H1 (cell line): ENCODE measurements around the gene INTS15. TPM values are rescaled to one million over a fixed set of nuclear protein-coding genes. Genes with fewer than 3 reads are reported as not detected.

Source experiments
- CTCF ChIA-PET: fragments of 300-600 bp; sonication (Branson Sonifier 250); formaldehyde crosslinking; loops from one replicate; lab custom pipeline; 2021; ENCODE audit not compliant: partially characterized antibody; lab: Charles Lee
- POLR2A ChIA-PET: fragments of 300-600 bp; sonication (Branson Sonifier 250); formaldehyde crosslinking; loops from one replicate; lab custom pipeline; 2021; ENCODE audit warnings: inconsistent platforms; ENCODE audit not compliant: partially characterized antibody; lab: Charles Lee
- DNase-seq, 2 experiments: peaks; one replicate each; pipeline versions ENCODE4 v3.0.0 to v3.0.0-alpha.2; 2010 to 2022; ENCODE audit warnings: low spot score in 2 of 2, low read depth in 1 of 2, mixed read lengths in 1 of 2
- FAIRE-seq: peaks from 2 replicates; lab custom pipeline; 2011; peaks lifted over from hg19 to GRCh38; lab: Jason Lieb, UNC
- H2AFZ ChIP-seq: 2 replicates; pipeline ENCODE4 v1.8.1; 2012; ENCODE audit warnings: low read length, inconsistent platforms
- H2AK5ac ChIP-seq: 2 replicates; pipeline ENCODE4 v1.6.1; 2013; ENCODE audit warnings: low read depth, low read length
- H2BK120ac ChIP-seq: replicated peaks from 2 replicates; pipeline ENCODE3; 2013; ENCODE audit warnings: low read depth, low read length, inconsistent platforms
- H2BK12ac ChIP-seq: 2 replicates; pipeline ENCODE4 v1.6.1; 2013; ENCODE audit warnings: low read depth, low read length
- H2BK15ac ChIP-seq: 2 replicates; pipeline ENCODE4 v1.6.1; 2013; ENCODE audit warnings: low read length
- H2BK20ac ChIP-seq: 2 replicates; pipeline ENCODE4 v1.6.1; 2013; ENCODE audit warnings: low read length
- H2BK5ac ChIP-seq: 2 replicates; pipeline ENCODE4 v1.6.1; 2013; ENCODE audit warnings: low read depth, low read length
- H3K14ac ChIP-seq: 2 replicates; pipeline ENCODE4 v1.6.1; 2013; ENCODE audit warnings: inconsistent platforms; ENCODE audit not compliant: insufficient read length
- H3K18ac ChIP-seq: 2 replicates; pipeline ENCODE4 v1.6.1; 2013; ENCODE audit warnings: low read length; ENCODE audit errors: extremely low read depth
- H3K23ac ChIP-seq: 2 replicates; pipeline ENCODE4 v1.6.1; 2013; ENCODE audit warnings: inconsistent platforms; ENCODE audit not compliant: insufficient read length
- H3K23me2 ChIP-seq: 2 replicates; pipeline ENCODE4 v1.6.1; 2013; ENCODE audit warnings: low read depth, low read length
- H3K27ac ChIP-seq: 2 replicates; pipeline ENCODE4 v1.6.1; 2011; ENCODE audit warnings: low read depth, low read length, inconsistent platforms
- H3K27me3 ChIP-seq, 4 experiments: replicated peaks in 1 of 4; 1 replicate in 1 of 4; 2 replicates in 3 of 4; pipeline versions ENCODE4 v1.6.1 to v1.8.1; 2011 to 2013; ENCODE audit warnings: low read length in 3 of 4, mild to moderate bottlenecking in 3 of 4, inconsistent platforms in 2 of 4, mixed read lengths in 2 of 4, moderate library complexity in 1 of 4; ENCODE audit not compliant: control insufficient read depth in 3 of 4, insufficient read depth in 3 of 4; ENCODE audit errors: extremely low read depth in 1 of 4
- H3K36me3 ChIP-seq, 4 experiments: 2 replicates each; pipeline versions ENCODE4 v1.6.1 to v1.8.1; 2011 to 2013; ENCODE audit warnings: mild to moderate bottlenecking in 4 of 4, low read length in 3 of 4, moderate library complexity in 2 of 4, control low read depth in 1 of 4, inconsistent platforms in 1 of 4; ENCODE audit not compliant: insufficient read depth in 4 of 4, control insufficient read depth in 2 of 4
- H3K4ac ChIP-seq: replicated peaks from 2 replicates; pipeline ENCODE3; 2013; ENCODE audit warnings: low read length, low read depth, mixed read lengths, inconsistent platforms; ENCODE audit not compliant: insufficient read length
- H3K4me1 ChIP-seq, 4 experiments: replicated peaks in 1 of 4; 1 replicate in 1 of 4; 2 replicates in 3 of 4; pipeline versions ENCODE4 v1.6.1 to v1.8.1; 2011 to 2013; ENCODE audit warnings: low read length in 3 of 4, inconsistent platforms in 2 of 4, mixed read lengths in 1 of 4; ENCODE audit not compliant: insufficient read depth in 4 of 4, control insufficient read depth in 3 of 4
- H3K4me2 ChIP-seq, 2 experiments: 2 replicates each; pipeline versions ENCODE4 v1.6.1 to v1.8.1; 2011 to 2013; ENCODE audit warnings: low read depth in 2 of 2, low read length in 2 of 2, control low read depth in 1 of 2, inconsistent platforms in 1 of 2, mild to moderate bottlenecking in 1 of 2; ENCODE audit not compliant: insufficient read depth in 1 of 2
- H3K4me3 ChIP-seq, 4 experiments: fragments of 200-600, 300-600 bp in 1 of 4; sonication (generic), shearing (Covaris generic), sonication (Bioruptor Twin) in 1 of 4; 2 replicates each; pipeline versions ENCODE4 v1.5.1 to v1.8.1; 2011 to 2016; ENCODE audit warnings: low read length in 4 of 4, low read depth in 3 of 4, control low read depth in 2 of 4, inconsistent platforms in 2 of 4, mild to moderate bottlenecking in 2 of 4, mixed read lengths in 1 of 4, moderate library complexity in 1 of 4; ENCODE audit not compliant: insufficient read depth in 2 of 4; ENCODE audit errors: extremely low read depth in 1 of 4
- H3K56ac ChIP-seq: replicated peaks from 2 replicates; pipeline ENCODE3; 2013; ENCODE audit warnings: low read depth, mild to moderate bottlenecking, mixed read lengths, low read length, inconsistent platforms; ENCODE audit not compliant: insufficient read length
- H3K79me1 ChIP-seq: 2 replicates; pipeline ENCODE4 v1.6.1; 2013; ENCODE audit warnings: low read depth, low read length, control low read depth
- H3K79me2 ChIP-seq, 2 experiments: 2 replicates each; pipeline versions ENCODE4 v1.6.1 to v1.8.1; 2012 to 2013; ENCODE audit warnings: low read length in 2 of 2, mild to moderate bottlenecking in 2 of 2, inconsistent platforms in 1 of 2; ENCODE audit not compliant: insufficient read depth in 2 of 2, control insufficient read depth in 1 of 2
- H3K9ac ChIP-seq, 4 experiments: replicated peaks in 1 of 4; 1 replicate in 1 of 4; 2 replicates in 3 of 4; pipeline versions ENCODE4 v1.6.1 to v1.8.1; 2011 to 2013; ENCODE audit warnings: low read depth in 3 of 4, low read length in 3 of 4, control low read depth in 2 of 4, mild to moderate bottlenecking in 2 of 4, moderate library complexity in 2 of 4, inconsistent platforms in 1 of 4; ENCODE audit errors: extremely low read depth in 1 of 4
- H3K9me3 ChIP-seq, 2 experiments: 2 replicates each; pipeline versions ENCODE4 v1.6.1 to v1.8.1; 2012 to 2013; ENCODE audit warnings: mild to moderate bottlenecking in 2 of 2, moderate library complexity in 2 of 2, control low read depth in 1 of 2, inconsistent platforms in 1 of 2, low read depth in 1 of 2, low read length in 1 of 2, mixed read lengths in 1 of 2; ENCODE audit not compliant: insufficient read depth in 2 of 2
- H4K20me1 ChIP-seq, 2 experiments: replicated peaks in 1 of 2; 2 replicates each; pipeline versions ENCODE3 to v1.8.1; 2011 to 2013; ENCODE audit warnings: inconsistent platforms in 2 of 2, low read length in 2 of 2, mild to moderate bottlenecking in 1 of 2; ENCODE audit not compliant: insufficient read depth in 2 of 2, control insufficient read depth in 1 of 2
- H4K5ac ChIP-seq: 2 replicates; pipeline ENCODE4 v1.6.1; 2013; ENCODE audit warnings: low read length, low read depth, mixed read lengths, inconsistent platforms; ENCODE audit not compliant: insufficient read length
- H4K8ac ChIP-seq: 2 replicates; pipeline ENCODE4 v1.8.0; 2013; ENCODE audit warnings: mild to moderate bottlenecking, moderate library complexity, low read length, inconsistent platforms; ENCODE audit not compliant: insufficient read depth; ENCODE audit errors: extremely low read depth
- H4K91ac ChIP-seq: replicated peaks from 2 replicates; pipeline ENCODE3; 2013; ENCODE audit warnings: low read length, mixed read lengths, inconsistent platforms; ENCODE audit not compliant: insufficient read length
- CBX5 ChIP-seq: fragments of 300-800, 300-1000 bp; sonication (generic); IDR thresholded peaks from 2 replicates; pipeline ENCODE4 v1.7.1; 2016; ENCODE audit warnings: antibody characterized with exemption, low read length, low read depth
- E2F6 ChIP-seq: IDR thresholded peaks from 2 replicates; pipeline ENCODE4 v1.6.1; 2012; ENCODE audit warnings: inconsistent platforms
- FOSL1 ChIP-seq: IDR thresholded peaks from 2 replicates; pipeline ENCODE4 v1.6.1; 2011; ENCODE audit warnings: mild to moderate bottlenecking, low read depth, low read length, moderate library complexity; ENCODE audit not compliant: insufficient read depth
- GTF2F1 ChIP-seq: IDR thresholded peaks from 2 replicates; pipeline ENCODE4 v1.6.1; 2012; ENCODE audit warnings: low read depth, low read length, improper control_type of control experiment, borderline replicate concordance
- HDAC2 ChIP-seq, 2 experiments: fragments of 300-600 bp in 1 of 2; sonication (generic) in 1 of 2; IDR thresholded peaks; 2 replicates each; pipeline ENCODE4 v1.6.1; 2011 to 2012; ENCODE audit warnings: low read depth in 2 of 2, low read length in 2 of 2, mild to moderate bottlenecking in 2 of 2, moderate library complexity in 2 of 2, borderline replicate concordance in 1 of 2, inconsistent platforms in 1 of 2
- KDM5A ChIP-seq: fragments of 200-600 bp; IDR thresholded peaks from 2 replicates; pipeline ENCODE4 v1.7.1; 2012; ENCODE audit warnings: mild to moderate bottlenecking, low read length, inconsistent platforms, mixed read lengths
- SAP30 ChIP-seq: fragments of 300-600 bp; sonication (generic); IDR thresholded peaks from 2 replicates; pipeline ENCODE4 v1.7.1; 2012; ENCODE audit warnings: low read length, moderate library complexity, mild to moderate bottlenecking, inconsistent platforms; ENCODE audit not compliant: insufficient read depth, insufficient replicate concordance
- SP1 ChIP-seq: IDR thresholded peaks from 2 replicates; pipeline ENCODE4 v1.6.1; 2011; ENCODE audit warnings: low read depth, low read length
- SP2 ChIP-seq: IDR thresholded peaks from 2 replicates; pipeline ENCODE4 v1.6.1; 2012; ENCODE audit warnings: mild to moderate bottlenecking, low read length, inconsistent platforms
- WGBS, 2 experiments: shearing (Covaris generic) in 1 of 2; methylation state at CpG; one replicate each; pipeline versions ENCODE4 v1.1.6 to v1.1.7; 2013 to 2015; ENCODE audit warnings: low lambda C conversion rate in 2 of 2, mixed read lengths in 2 of 2, inconsistent platforms in 1 of 2, low coverage in 1 of 2, missing lambda C conversion rate in 1 of 2; ENCODE audit not compliant: insufficient replicate concordance in 2 of 2, insufficient coverage in 1 of 2, insufficient read length in 1 of 2; ENCODE audit errors: extremely low coverage in 1 of 2, missing lambda C conversion rate in 1 of 2; 5-methylcytosine and 5-hydroxymethylcytosine counted together
- polyA plus RNA-seq, 7 experiments: library from polyadenylated mRNA; depleted of rRNA in 3 of 7; stranded (reverse) in 5 of 7; unstranded in 2 of 7; fragments of >200 nt in 5 of 7; fragments of 200-250 nt in 2 of 7; gene quantifications; 1 replicate in 5 of 7; 2 replicates in 1 of 7; 4 replicates in 1 of 7; pipeline versions ENCODE4 v1.2.1 to v1.2.3, GENCODE V29; 2011 to 2013; ENCODE audit warnings: missing spikeins in 2 of 7, mixed read lengths in 2 of 7
- total RNA-seq: library from RNA; stranded (reverse); fragmentation: NEBNext Ultra II Directional; extraction: Animal tissue kit (Norgen Biotek cat#: 25700); gene quantifications from 2 replicates; pipeline ENCODE4 v1.2.1, GENCODE V29; 2021
- TF ChIP-seq, protein P1 (sequence below), 3 experiments: IDR thresholded peaks; 1 replicate in 2 of 3; 2 replicates in 1 of 3; pipeline versions ENCODE4 v1.5.1 to v1.6.1; 2011; ENCODE audit warnings: low read length in 3 of 3, mild to moderate bottlenecking in 3 of 3, inconsistent platforms in 2 of 3, low read depth in 1 of 3, moderate library complexity in 1 of 3; ENCODE audit not compliant: insufficient read depth in 1 of 3; ENCODE audit errors: control extremely low read depth in 1 of 3

Gene INTS15
- total and polyA plus RNA-seq, 2 of the 8 experiments (the other 6 are each of a cell fraction or from before 2014, with no cell fraction given): 23.0 to 25.7 TPM

DNA sequence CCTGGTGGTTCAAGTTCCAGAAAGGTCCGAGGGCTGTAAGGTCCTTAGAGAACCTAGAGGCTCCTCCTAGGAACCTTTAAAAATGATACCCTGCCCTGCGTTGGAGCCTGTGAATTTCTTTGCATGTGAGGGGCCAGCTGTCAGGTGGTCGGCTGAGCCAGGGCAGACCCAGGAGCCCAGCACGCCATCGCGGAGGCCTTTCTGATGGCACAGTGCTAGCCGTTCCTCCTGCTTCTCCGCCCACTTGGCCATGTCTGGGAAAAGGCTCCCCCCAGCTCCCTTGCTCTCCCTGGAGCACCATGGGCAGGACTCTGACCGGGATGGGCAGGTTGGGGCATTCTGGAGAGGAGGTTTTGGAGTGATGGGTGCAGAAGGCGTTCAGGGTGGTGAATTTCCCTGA lies 54.9 kb downstream of the INTS15 start:
- H2BK120ac ChIP-seq: no peak overlapping the region
- no peaks in the 10 kb centered on the region; a peak in 1 of 7 replicates for H3K4me1 ChIP-seq
- CTCF ChIA-PET: interaction anchor here (0.7 kb wide), 1 partner anchor 22 kb away, joined by 3 read pairs; no protein-coding TSS in a partner anchor
- TF ChIP-seq, protein P1, sequence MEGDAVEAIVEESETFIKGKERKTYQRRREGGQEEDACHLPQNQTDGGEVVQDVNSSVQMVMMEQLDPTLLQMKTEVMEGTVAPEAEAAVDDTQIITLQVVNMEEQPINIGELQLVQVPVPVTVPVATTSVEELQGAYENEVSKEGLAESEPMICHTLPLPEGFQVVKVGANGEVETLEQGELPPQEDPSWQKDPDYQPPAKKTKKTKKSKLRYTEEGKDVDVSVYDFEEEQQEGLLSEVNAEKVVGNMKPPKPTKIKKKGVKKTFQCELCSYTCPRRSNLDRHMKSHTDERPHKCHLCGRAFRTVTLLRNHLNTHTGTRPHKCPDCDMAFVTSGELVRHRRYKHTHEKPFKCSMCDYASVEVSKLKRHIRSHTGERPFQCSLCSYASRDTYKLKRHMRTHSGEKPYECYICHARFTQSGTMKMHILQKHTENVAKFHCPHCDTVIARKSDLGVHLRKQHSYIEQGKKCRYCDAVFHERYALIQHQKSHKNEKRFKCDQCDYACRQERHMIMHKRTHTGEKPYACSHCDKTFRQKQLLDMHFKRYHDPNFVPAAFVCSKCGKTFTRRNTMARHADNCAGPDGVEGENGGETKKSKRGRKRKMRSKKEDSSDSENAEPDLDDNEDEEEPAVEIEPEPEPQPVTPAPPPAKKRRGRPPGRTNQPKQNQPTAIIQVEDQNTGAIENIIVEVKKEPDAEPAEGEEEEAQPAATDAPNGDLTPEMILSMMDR (IDR thresholded peaks at IDR 0.05; ENCODE audit: control extremely low read depth in 1 of 3, insufficient read depth in 1 of 3, low read depth in 1 of 3, low read length in 3 of 3): no peak
- TF ChIP-seq FOSL1: no peak
- no peak for TF ChIP-seq HDAC2 (IDR thresholded peaks at IDR 0.05; ENCODE audit: borderline replicate concordance in 1 of 2, low read depth in 2 of 2, low read length in 2 of 2)
- TF ChIP-seq SP2: no peak
- TF ChIP-seq GTF2F1: no peak
- TF ChIP-seq KDM5A: no peak
- TF ChIP-seq E2F6: no peak
- TF ChIP-seq SAP30: no peak
- no peak for TF ChIP-seq CBX5
- TF ChIP-seq SP1: no peak

More for the DNA sequence above, 54.9 kb downstream of the INTS15 start:
- H3K9ac ChIP-seq: no peak overlapping the region
- peaks cover 0 to 10% (median 3%) of the 10 kb centered on the region in 4 experiments; a peak in 4 of 8 replicates for H3K36me3 ChIP-seq
- no peak overlapping the region for H3K4me2 ChIP-seq
- no peaks in the 10 kb centered on the region for H3K23me2 ChIP-seq
- H3K4ac ChIP-seq: no peak overlapping the region
- H3K18ac ChIP-seq: no peak overlapping the region
- 89% methylated on average over 10 of the region's 10 CpGs; no CpG with 5 or more reads in 1 of the 2 experiments for WGBS, 2 experiments
- H4K20me1 ChIP-seq: peaks cover 0 to 9% of the 10 kb centered on the region in 2 experiments
- H4K8ac ChIP-seq: no peak overlapping the region
- H3K27me3 ChIP-seq: no peaks in the 10 kb centered on the region; a peak in 1 of 7 replicates
- DNase-seq (no peak), FAIRE-seq (no peak)
- H4K91ac ChIP-seq: no peak overlapping the region
- H3K27ac ChIP-seq: no peak overlapping the region
- no peak overlapping the region for H4K5ac ChIP-seq
- no peak overlapping the region for H3K23ac ChIP-seq
- H2BK20ac ChIP-seq: no peak overlapping the region
- H3K9me3 ChIP-seq: no peaks in the 10 kb centered on the region
- H2BK15ac ChIP-seq: no peak overlapping the region
- no peak overlapping the region for H3K56ac ChIP-seq
- no peak overlapping the region for H2BK5ac ChIP-seq
- no peak overlapping the region for H3K4me3 ChIP-seq
- peaks cover 3% of the 10 kb centered on the region; the same call in 1 of the 2 replicates for H3K79me1 ChIP-seq
- H2AK5ac ChIP-seq: no peak overlapping the region
- no peaks in the 10 kb centered on the region for H3K79me2 ChIP-seq
- H2AFZ ChIP-seq: no peak overlapping the region
- H3K14ac ChIP-seq: no peak overlapping the region
- no peak overlapping the region for H2BK12ac ChIP-seq
- POLR2A ChIA-PET: interaction anchor here (1.3 kb wide), 1 partner anchor 24 kb away, joined by 3 read pairs; no protein-coding TSS in a partner anchor
